ENCODE measurements around the gene TMEM40. TPM values are rescaled to one million over a fixed set of nuclear protein-coding genes. Genes with fewer than 3 reads are reported as not detected.

Gene TMEM40
- total and polyA plus RNA-seq, 9 of the 15 experiments (the other 6 are each of a cell fraction or from before 2014, with no cell fraction given), result 0.11 to 0.31 (median 0.14) TPM; not detected in 6

GRCh38 chr3:12730506-12731242 lies 28.4 kb downstream of the TMEM40 start:
- CTCF ChIA-PET (ENCODE audit: low intra/inter-chr PET ratio), result no interaction called here
- Histone ChIP-seq H3K9me3 (replicated peaks; ENCODE audit: control insufficient read depth, insufficient read depth, low read depth, low read length) (0 out of 2 replicates have a peak, but pooled peaks cover 2% of the 10 kb centered on the region), H3K27me3 (ENCODE audit: control insufficient read depth in 2 of 2, insufficient read depth in 2 of 2, low read length in 2 of 2) (peaks cover 9 to 25% of the 10 kb centered on the region in 2 experiments), H2AFZ (ENCODE audit: low read depth, low read length) (no peak overlapping the region), H3K4me3 (no peak overlapping the region), H4K20me1 (replicated peaks; ENCODE audit: control insufficient read depth, insufficient read depth, low read length) (no peaks in the 10 kb centered on the region), H3K9ac (ENCODE audit: insufficient read depth in 1 of 2, low read depth in 2 of 2, low read length in 2 of 2) (no peak overlapping the region), H3K4me1 (replicated peaks in 1 of 2; ENCODE audit: control insufficient read depth in 2 of 2, insufficient read depth in 2 of 2, low read length in 2 of 2) (no peaks in the 10 kb centered on the region), H3K9me1 (ENCODE audit: control insufficient read depth, insufficient read depth, low read length) (no peaks in the 10 kb centered on the region), H3K79me2 (ENCODE audit: control insufficient read depth, insufficient read depth, low read length) (no peaks in the 10 kb centered on the region), H3K36me3 (ENCODE audit: control insufficient read depth, insufficient read depth, low read length) (no peaks in the 10 kb centered on the region), H3K4me2 (ENCODE audit: insufficient read depth, low read length) (no peak overlapping the region), H3K27ac (ENCODE audit: extremely low read depth, low read depth, low read length) (no peak overlapping the region)
- TF ChIP-seq ETV1 (tag; conservative IDR thresholded peaks at IDR 0.05; ENCODE audit: low read depth) (no peak), MXI1 (IDR thresholded peaks at IDR 0.05; ENCODE audit: low read depth, low read length) (no peak), NR3C1 (CRISPR knock-in tag; IDR thresholded peaks at IDR 0.05) (no peak), RFX5 (IDR thresholded peaks at IDR 0.05; ENCODE audit: low read depth, low read length) (no peak), RNF2 (IDR thresholded peaks at IDR 0.05) (no peak), ZNF318 (IDR thresholded peaks at IDR 0.05; ENCODE audit: borderline replicate concordance in 1 of 2, low read depth in 1 of 2) (no peak), E2F3 (CRISPR knock-in tag; IDR thresholded peaks at IDR 0.05) (no peak), GTF2A2 (tag; IDR thresholded peaks at IDR 0.05) (no peak)
- no peak for DNase-seq (ENCODE audit: extremely low read depth in 1 of 4, low spot score in 3 of 4)
- 14% methylated on average over 4 of the region's 4 CpGs for WGBS (ENCODE audit: insufficient coverage, low coverage, missing lambda C conversion rate)
- intact Hi-C loops (cut with micrococcal nuclease) (no loop called here), in situ Hi-C loops (cut with MboI) (loop anchor here (25.0 kb wide), 1 partner anchor 743 kb away; no protein-coding TSS in a partner anchor)
- ATAC-seq, result no peak
- no peak for FAIRE-seq
- no TSS peak for BruUV-seq (replicated peaks)
- POLR2A ChIA-PET, result interaction anchor here (1.0 kb wide), 1 partner anchor 17 kb away, joined by 4 read pairs; no protein-coding TSS in a partner anchor
